T-helper 1 cell treated with Interleukin-12 subunit alpha and Interleukin-12 subunit beta and Interleukin-4 antibody, amounts not matched to agents 30 μg/mL and 1 μg/mL, for 36 hours (primary cell): Measurements from ENCODE around the gene GPR157.
"Not testable (repeated sequence)": the region's sequence is repeated elsewhere in the genome, so short reads cannot be mapped to it uniquely, and the experiment has no call there.

Experiments used
- H3K27ac Mint-ChIP-seq: one replicate; pipeline ENCODE4 v1.8.0; 2021; ENCODE audit warnings: mild to moderate bottlenecking, mixed read lengths
- H3K27me3 Mint-ChIP-seq: one replicate; pipeline ENCODE4 v1.8.0; 2021; ENCODE audit warnings: low read depth, mixed read lengths
- H3K36me3 Mint-ChIP-seq: one replicate; pipeline ENCODE4 v1.8.0; 2021; ENCODE audit warnings: low read depth, mixed read lengths
- H3K4me1 Mint-ChIP-seq: one replicate; pipeline ENCODE4 v1.8.0; 2021; ENCODE audit warnings: low read depth, mixed read lengths
- H3K4me3 Mint-ChIP-seq: one replicate; pipeline ENCODE4 v1.8.0; 2021; ENCODE audit warnings: mild to moderate bottlenecking, moderate library complexity, mixed read lengths
- H3K9me3 Mint-ChIP-seq: one replicate; pipeline ENCODE4 v1.8.0; 2021; ENCODE audit warnings: mixed read lengths

Gene GPR157

GRCh38 chr1:9153152-9153551 is 24.2 kb upstream of the GPR157 start:
- H3K36me3 Mint-ChIP-seq = peaks cover 2% of the 10 kb centered on the region
- H3K9me3 Mint-ChIP-seq = no peaks in the 10 kb centered on the region
- no peak overlapping the region for H3K27ac Mint-ChIP-seq
- H3K4me1 Mint-ChIP-seq = no peaks in the 10 kb centered on the region
- no peaks in the 10 kb centered on the region for H3K27me3 Mint-ChIP-seq
- no peak overlapping the region for H3K4me3 Mint-ChIP-seq

- Mint-ChIP-seq H3K4me1 (no peaks in the 10 kb centered on the region), H3K36me3 (peaks cover 2% of the 10 kb centered on the region), H3K4me3 (no peak overlapping the region), H3K27me3 (no peaks in the 10 kb centered on the region), H3K9me3 (no peaks in the 10 kb centered on the region), H3K27ac (no peak overlapping the region)
These were observed 23.6 kb upstream of the GPR157 start for GRCh38 chr1:9152535-9152934.

- peaks cover 2% of the 10 kb centered on the region for H3K36me3 Mint-ChIP-seq
- no peaks in the 10 kb centered on the region for H3K27me3 Mint-ChIP-seq
- H3K9me3 Mint-ChIP-seq = no peaks in the 10 kb centered on the region
- no peaks in the 10 kb centered on the region for H3K4me1 Mint-ChIP-seq
- no peak overlapping the region for H3K27ac Mint-ChIP-seq
- H3K4me3 Mint-ChIP-seq = no peak overlapping the region
These were observed 22.5 kb upstream of the GPR157 start for GRCh38 chr1:9151328-9151860.

DNA sequence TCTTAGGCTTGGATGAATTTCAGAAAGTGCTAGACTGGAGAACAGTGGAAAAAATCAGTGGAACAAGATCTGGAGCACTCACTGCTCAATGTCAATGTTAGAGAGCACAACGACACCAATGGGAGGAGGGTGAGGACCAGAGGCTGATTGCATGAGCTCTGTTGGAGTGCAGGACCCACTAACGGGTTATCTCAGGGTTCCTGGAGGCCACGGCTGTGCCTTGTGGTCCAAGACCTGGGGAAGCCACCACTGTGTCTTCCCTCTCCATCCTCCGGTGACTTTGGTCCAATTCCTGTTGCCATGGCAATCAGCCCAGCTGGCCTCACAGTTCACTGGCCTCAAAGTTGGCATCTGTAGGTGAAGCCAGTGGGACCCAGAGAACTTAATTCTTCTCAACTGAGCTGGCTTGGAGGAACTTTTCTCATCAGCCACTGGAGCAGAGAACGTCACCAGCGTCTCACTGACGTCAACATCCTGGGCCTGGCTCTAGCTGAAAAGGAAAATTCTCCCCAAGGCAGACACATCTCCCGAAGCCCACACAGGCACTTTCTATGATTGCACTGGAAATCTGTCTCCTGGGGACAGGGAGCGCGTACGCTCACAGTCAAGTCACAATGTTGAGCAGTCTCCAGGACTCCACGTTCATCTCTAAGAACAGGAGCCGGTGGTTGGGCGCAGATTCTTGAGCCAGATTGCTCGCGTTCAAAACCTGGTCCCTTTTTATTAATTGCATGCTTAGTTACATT is 21.9 kb upstream of the GPR157 start:
- Mint-ChIP-seq H3K27me3 (no peaks in the 10 kb centered on the region), H3K4me1 (peaks cover 2% of the 10 kb centered on the region), H3K36me3 (peaks cover 2% of the 10 kb centered on the region), H3K4me3 (no peak overlapping the region), H3K9me3 (no peaks in the 10 kb centered on the region), H3K27ac (no peak overlapping the region)

- Mint-ChIP-seq H3K36me3 (peaks cover 2% of the 10 kb centered on the region), H3K4me3 (no peak overlapping the region), H3K4me1 (peaks cover 2% of the 10 kb centered on the region), H3K27ac (no peak overlapping the region), H3K27me3 (no peaks in the 10 kb centered on the region), H3K9me3 (no peaks in the 10 kb centered on the region)
These were observed 21.1 kb upstream of the GPR157 start for GRCh38 chr1:9149837-9150581.

- peaks cover 2% of the 10 kb centered on the region for H3K36me3 Mint-ChIP-seq
- H3K4me3 Mint-ChIP-seq = no peak overlapping the region
- H3K27ac Mint-ChIP-seq = no peak overlapping the region
- H3K4me1 Mint-ChIP-seq = peaks cover 2% of the 10 kb centered on the region
- H3K27me3 Mint-ChIP-seq = no peaks in the 10 kb centered on the region
- no peaks in the 10 kb centered on the region for H3K9me3 Mint-ChIP-seq
These were observed 20.2 kb upstream of the GPR157 start for GRCh38 chr1:9149151-9149550.

DNA sequence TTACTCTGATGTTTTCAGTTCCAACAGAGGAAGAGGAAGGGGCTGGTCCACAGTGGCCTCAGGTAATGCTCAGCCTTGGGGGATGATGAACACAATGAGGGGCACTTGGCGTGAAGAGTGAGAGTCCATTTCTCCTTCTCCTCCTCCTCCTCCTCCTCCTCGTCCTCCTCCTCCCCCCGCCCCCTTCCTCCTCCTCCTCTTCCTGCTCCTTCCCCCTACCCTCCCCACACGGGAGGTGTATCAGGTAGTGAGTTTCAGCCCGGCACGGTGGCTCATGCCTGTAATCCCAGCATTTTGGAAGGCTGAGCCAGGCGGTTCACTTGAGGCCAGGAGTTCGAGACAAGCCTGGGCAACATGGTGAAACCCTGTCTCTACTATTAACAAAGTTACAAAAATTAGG is 17.3 kb upstream of the GPR157 start:
- Mint-ChIP-seq H3K9me3 (no peaks in the 10 kb centered on the region), H3K27me3 (no peaks in the 10 kb centered on the region), H3K4me1 (peaks cover 8% of the 10 kb centered on the region), H3K36me3 (no peaks in the 10 kb centered on the region), H3K4me3 (no peak overlapping the region), H3K27ac (no peak overlapping the region)

DNA sequence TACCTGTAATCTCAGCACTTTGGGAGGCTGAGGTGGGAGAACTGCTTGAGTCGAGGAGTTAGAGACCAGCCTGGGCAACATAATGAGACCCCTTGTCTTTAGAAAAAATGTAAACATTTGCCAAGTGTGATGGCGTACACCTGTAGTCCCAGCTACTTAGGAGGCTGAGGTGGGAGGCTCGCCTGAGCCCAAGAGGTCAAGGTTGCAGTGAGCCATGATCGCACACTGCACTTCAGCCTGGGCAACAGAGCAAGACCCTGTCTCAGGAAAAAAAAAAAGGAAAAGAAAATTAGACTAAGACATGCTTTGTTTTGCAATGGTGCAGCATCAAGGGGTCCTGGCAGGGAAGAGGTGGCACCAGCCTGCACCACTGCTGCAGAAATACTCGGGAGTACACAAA is 16.8 kb upstream of the GPR157 start:
- Mint-ChIP-seq H3K36me3 (no peaks in the 10 kb centered on the region), H3K4me3 (no peak overlapping the region)

DNA sequence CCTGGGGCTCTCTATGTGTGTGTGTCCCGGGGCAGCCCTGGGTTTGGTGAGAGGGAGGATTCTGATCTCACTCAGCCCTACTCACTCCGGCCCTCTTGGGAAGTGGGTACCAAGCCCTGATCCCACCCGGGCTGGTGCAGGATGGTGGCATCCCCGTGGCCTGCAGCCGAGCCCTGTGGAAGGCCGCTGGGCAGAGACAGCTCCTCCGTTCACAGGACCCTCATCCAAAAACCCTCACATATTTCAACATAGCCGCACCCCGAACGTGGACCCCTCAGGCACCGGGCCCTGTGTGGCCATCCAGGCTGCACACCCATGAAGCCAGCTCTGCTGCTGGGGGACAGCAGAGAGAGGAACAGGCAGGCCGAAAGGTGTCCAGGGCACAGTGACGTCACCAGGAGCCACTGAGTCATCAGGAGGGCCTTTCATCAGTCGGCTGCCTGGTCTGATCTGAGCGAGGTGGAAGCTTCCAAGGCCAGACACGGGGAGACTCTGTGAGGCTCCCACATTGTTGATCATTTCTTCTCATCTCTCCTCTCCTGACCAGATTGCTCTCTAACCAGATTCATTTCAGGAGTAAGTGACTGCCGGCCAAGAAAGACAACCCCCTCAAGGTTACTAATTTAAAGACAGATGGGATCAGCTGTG is 16.2 kb upstream of the GPR157 start:
- no peaks in the 10 kb centered on the region for H3K27me3 Mint-ChIP-seq
- no peaks in the 10 kb centered on the region for H3K9me3 Mint-ChIP-seq
- H3K36me3 Mint-ChIP-seq = no peaks in the 10 kb centered on the region
- no peak overlapping the region for H3K4me3 Mint-ChIP-seq
- H3K27ac Mint-ChIP-seq = no peak overlapping the region
- H3K4me1 Mint-ChIP-seq = peaks cover 8% of the 10 kb centered on the region

More for the DNA sequence above, 16.8 kb upstream of the GPR157 start:
- no peaks in the 10 kb centered on the region for H3K9me3 Mint-ChIP-seq
- H3K27me3 Mint-ChIP-seq = no peaks in the 10 kb centered on the region
- peaks cover 8% of the 10 kb centered on the region for H3K4me1 Mint-ChIP-seq
- no peak overlapping the region for H3K27ac Mint-ChIP-seq

DNA sequence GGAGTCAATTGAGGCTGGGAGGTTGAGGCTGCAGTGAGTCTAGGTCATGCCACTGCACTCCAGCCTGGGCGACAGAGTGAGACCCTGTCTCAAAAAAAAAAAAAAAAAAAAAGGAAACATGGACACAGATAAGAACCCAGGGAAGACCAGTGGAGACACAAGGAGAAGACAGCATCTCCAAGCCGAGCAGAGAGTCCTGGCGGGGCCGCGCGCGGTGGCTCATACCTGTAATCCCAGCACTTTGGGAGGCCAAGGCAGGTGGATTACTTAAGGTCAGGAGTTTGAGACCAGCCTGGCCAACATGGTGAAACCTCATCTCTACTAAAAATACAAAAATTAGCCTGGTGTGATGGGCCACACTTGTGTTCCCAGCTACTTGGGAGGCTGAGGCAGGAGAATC is 15.6 kb upstream of the GPR157 start:
- not testable (repeated sequence) for H3K4me1 Mint-ChIP-seq, H3K27ac Mint-ChIP-seq, H3K9me3 Mint-ChIP-seq, H3K36me3 Mint-ChIP-seq, H3K4me3 Mint-ChIP-seq, H3K27me3 Mint-ChIP-seq

DNA sequence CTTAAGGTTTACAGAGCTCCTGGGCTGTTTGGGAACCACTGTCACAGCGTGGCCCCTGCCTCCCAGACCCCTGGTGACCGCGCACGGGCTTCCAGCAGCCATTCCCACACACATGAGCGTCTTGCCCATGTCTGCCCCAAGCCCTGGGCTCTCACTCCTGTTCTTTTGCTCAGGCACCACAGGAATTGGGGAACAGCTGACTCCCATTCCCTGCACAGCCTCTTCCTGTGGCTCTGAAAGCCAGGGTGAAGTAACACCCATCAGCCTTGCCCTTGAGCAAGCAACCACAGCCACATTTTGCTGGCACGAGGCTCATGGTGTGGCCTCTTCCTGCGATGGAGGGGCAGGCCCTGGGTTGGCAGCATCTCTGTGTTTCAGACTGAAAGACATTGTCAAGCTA is 14.3 kb upstream of the GPR157 start:
- no peaks in the 10 kb centered on the region for H3K27me3 Mint-ChIP-seq
- no peaks in the 10 kb centered on the region for H3K9me3 Mint-ChIP-seq
- H3K4me1 Mint-ChIP-seq = peaks cover 8% of the 10 kb centered on the region
- H3K27ac Mint-ChIP-seq = no peak overlapping the region
- H3K36me3 Mint-ChIP-seq = no peaks in the 10 kb centered on the region
- no peak overlapping the region for H3K4me3 Mint-ChIP-seq

GRCh38 chr1:9139930-9140329 is 11.0 kb upstream of the GPR157 start:
- Mint-ChIP-seq H3K4me1 (peaks cover 11% of the 10 kb centered on the region), H3K27me3 (peaks cover 7% of the 10 kb centered on the region)

DNA sequence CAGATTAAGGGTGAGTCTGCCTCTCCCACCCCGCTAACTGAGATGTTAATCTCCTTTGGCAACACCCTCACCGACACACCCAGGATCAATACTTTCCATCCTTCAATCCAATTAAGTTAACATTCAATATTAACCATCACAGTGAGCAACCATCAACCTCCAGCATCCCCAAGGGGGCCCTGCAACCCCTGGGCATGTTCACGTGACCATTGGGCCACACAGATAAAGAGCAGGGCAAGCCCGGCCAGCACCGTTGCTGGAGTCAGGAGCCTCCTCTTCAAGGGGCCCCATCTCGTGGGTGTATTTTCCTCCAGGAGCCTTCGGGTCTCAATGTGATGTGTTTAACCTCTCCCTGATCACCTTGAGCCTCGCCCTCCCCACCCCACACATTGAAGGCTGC is 8.0 kb upstream of the GPR157 start:
- H3K4me3 Mint-ChIP-seq = no peak overlapping the region
- peaks cover 5% of the 10 kb centered on the region for H3K4me1 Mint-ChIP-seq
- no peak overlapping the region for H3K27ac Mint-ChIP-seq
- H3K9me3 Mint-ChIP-seq = no peaks in the 10 kb centered on the region
- H3K27me3 Mint-ChIP-seq = peaks cover 17% of the 10 kb centered on the region
- H3K36me3 Mint-ChIP-seq = no peaks in the 10 kb centered on the region

More at GRCh38 chr1:9139930-9140329, 11.0 kb upstream of the GPR157 start:
- Mint-ChIP-seq H3K36me3 (no peaks in the 10 kb centered on the region), H3K9me3 (no peaks in the 10 kb centered on the region), H3K4me3 (no peak overlapping the region), H3K27ac (no peak overlapping the region)

- peaks cover 22% of the 10 kb centered on the region for H3K27me3 Mint-ChIP-seq
- no peak overlapping the region for H3K27ac Mint-ChIP-seq
- H3K4me1 Mint-ChIP-seq = peaks cover 5% of the 10 kb centered on the region
- H3K9me3 Mint-ChIP-seq = no peaks in the 10 kb centered on the region
- no peak overlapping the region for H3K4me3 Mint-ChIP-seq
- no peaks in the 10 kb centered on the region for H3K36me3 Mint-ChIP-seq
These were observed 6.4 kb upstream of the GPR157 start for GRCh38 chr1:9135073-9135836.
